HEK293T (cell line): ENCODE measurements around the gene OXGR1.

ENCODE experiments used
- FOXK2 ChIP-seq: fragments of 450-650 bp; IDR thresholded peaks from 2 replicates; pipeline ENCODE4 v1.6.1; 2016; ENCODE audit warnings: mild to moderate bottlenecking
- FOXM1 ChIP-seq: fragments of 450-650 bp; IDR thresholded peaks from 2 replicates; pipeline ENCODE4 v1.6.1; 2017; ENCODE audit warnings: mild to moderate bottlenecking, borderline replicate concordance
- L3MBTL2 ChIP-seq: fragments of 450-650 bp; conservative IDR thresholded peaks from 2 replicates; pipeline ENCODE4 v1.6.1; 2016; ENCODE audit warnings: mild to moderate bottlenecking
- LEF1 ChIP-seq: fragments of 450-650 bp; IDR thresholded peaks from 2 replicates; pipeline ENCODE4 v1.6.1; 2017; ENCODE audit warnings: mild to moderate bottlenecking, borderline replicate concordance
- SP1 ChIP-seq: fragments of 450-650 bp; IDR thresholded peaks from 2 replicates; pipeline ENCODE4 v1.6.1; 2017

- TF ChIP-seq L3MBTL2 (no peak), FOXM1 (no peak), SP1 (no peak), LEF1 (no peak), FOXK2 (no peak)
Observed at GRCh38 chr13:97028441-97029299, 34.4 kb upstream of the OXGR1 start.
